Measurements from ENCODE around the gene RHOBTB1.
"Not testable (repeated sequence)": the region's sequence is repeated elsewhere in the genome, so short reads cannot be mapped to it uniquely, and the experiment has no call there.

The RHOBTB1 gene

GRCh38 chr10:60944058-60944909, at the start of gene RHOBTB1:
TSS of gene RHOBTB1 (minus strand) at chr10:60944185. CDS start at chr10:60911542, 32,643 bp downstream.
- DNase-seq = no peak

DNA sequence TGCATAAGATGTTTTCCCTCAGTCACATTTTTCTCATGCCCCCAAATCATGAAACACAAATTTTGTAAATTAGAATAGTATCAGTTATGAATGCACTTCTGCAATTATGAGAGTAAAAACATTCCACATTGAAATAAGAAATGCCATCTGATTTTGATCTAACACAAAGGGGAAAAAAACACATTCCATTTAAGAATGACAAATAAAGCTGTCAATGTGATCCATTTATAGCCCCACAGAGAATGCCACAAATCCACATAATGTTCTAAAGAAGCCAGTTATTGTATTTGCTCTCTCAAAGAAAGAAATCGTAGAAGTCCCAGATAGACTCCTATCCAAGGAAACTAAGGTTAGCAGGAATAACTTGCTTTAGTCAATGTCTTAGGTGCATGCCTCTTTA, 48.7 kb upstream of the RHOBTB1 start:
- no peak for DNase-seq

GRCh38 chr10:60990663-60991062, 46.7 kb upstream of the RHOBTB1 start:
- DNase-seq = no peak

DNA sequence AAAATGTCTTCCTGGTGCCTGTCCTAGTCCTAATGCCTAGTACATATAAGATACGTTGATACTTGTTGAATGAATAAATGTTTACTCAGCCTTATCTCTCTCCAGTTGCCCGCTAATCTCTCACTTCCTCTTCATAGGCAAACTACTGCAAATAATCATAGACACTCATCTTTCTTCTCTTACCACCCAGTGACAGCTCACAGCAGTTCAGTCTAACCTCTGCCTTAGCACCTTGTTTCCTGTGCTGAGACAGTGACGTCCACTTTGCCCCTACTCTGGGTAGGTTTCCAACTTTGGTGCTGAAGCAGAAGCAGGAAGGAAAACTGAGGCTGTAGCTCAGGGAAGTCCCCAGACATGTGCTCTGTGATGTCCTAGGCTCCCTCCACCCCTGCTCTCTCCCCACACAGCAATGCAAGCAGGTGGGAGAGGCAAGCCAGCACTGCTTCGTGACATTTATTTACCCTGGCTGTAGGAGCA, 45.5 kb upstream of the RHOBTB1 start:
- DNase-seq = no peak

GRCh38 chr10:60986791-60987190, 42.8 kb upstream of the RHOBTB1 start:
- no peak for DNase-seq

DNA sequence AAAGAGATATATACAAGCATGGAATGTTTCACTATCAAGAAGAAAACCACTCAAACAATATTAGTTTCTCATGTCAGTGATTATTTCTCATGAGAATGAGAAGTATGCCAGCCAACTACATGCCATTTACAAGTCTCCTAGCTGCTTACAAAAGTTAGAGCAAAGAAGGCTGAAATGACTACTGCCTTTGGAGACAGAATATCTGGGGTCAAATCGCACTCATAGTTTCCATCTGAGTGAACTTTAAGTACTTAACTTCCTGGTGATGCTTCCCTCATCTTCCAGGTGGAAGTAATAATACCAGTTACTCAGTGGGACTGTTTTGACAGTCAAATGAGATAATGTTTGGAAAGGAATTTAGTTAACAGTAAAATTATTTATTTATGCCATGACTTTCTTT, 42.0 kb upstream of the RHOBTB1 start:
- no peak for DNase-seq

DNA sequence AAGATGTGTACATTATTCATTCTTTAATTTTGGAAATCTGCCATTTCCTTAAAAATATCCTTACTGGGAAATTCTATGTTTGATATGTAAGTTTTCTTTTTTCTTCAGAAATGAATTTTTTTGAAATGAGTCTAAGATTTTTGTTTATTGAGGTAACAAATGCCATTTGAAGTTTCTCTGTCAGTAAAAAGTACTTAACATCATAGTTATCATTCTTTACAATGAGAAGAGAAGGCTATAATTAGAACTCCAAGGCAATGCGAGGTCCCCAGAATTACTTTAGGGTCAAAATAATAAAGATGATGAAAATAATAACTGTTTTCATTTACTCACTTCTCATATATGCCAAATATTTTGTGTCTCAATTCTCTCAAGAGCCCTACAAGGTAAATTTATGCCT, 37.0 kb upstream of the RHOBTB1 start:
- DNase-seq = no peak

DNA sequence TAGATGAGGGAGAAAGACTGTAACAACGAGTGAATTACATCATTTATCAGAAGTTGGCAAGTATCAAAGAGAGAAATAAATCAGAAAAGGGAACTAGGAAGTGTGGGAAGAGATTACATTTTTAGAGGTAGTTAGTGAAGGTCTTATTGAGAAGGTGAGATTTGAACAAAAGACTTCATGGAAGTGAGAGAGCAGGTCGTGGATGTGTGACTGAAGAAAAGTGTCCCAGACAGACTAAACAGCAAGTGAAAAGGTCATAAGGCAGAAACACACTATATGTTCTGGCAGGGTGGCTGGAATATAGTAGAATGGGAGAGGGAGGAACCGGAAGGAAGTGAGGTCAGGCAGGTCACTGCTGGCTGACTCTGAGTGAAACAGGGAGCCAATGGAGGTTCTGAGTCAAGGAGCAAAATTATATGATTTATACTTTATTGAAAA, 35.7 kb upstream of the RHOBTB1 start:
- no peak for DNase-seq

DNA sequence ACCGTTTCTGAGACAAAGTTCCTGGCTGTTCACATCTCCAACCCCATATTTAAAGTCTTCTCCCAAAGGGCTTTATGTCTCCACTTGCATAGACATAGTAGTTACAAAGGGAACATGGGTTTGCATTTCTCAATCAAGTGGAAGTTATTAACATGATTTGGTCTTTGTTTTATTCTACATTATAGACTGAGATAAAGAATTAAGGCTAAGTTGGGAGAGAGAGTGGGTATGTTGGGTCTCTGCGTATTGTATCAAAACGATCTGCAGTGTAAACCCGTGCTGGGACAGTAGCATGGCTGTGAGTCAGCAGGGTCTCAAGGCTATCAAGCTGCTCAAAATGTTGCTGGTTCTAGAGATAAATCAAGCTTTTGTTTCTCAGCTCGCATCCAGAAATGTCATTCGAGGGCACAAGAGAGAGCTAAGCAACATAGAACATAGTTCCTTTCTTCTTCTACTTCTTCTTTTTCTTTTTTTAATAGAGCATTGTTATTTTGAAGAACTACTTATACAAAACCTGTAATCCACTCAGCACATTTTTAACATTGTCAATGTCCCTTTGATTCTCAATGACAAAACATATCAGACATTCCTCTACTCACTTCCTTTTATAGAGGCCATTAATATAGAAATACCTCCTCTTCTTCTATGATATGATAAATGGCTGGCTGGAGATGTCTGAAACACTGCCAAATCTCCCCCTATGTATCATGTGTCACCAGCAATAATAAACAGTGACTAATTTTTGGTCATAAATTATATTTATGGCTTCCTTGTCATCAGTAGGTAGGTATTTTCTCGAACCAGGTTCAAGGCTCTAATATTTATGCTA, 34.5 kb upstream of the RHOBTB1 start:
- DNase-seq = no peak

GRCh38 chr10:60977161-60978122, 33.5 kb upstream of the RHOBTB1 start:
- DNase-seq = no peak

DNA sequence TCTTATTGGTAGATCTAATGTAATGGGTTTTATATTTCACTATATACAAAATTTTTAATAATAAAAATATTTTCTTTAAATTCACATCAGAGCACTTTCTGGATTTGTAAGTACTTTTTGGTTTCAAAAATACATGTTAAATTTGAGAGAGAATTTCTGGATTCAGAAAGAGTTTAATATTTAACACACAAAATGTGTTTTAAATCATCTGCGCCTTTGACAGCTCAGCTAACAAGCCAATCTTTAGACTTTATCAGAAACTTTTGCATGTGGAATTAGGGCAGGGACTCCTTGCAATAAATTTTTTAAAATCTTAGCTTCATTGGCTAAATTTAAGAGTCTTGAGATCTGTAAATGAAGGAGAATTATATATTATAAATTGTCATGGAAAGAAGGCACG, 32.7 kb upstream of the RHOBTB1 start:
- DNase-seq = no peak

- DNase-seq = no peak
Measured at GRCh38 chr10:60975716-60976115, 31.7 kb upstream of the RHOBTB1 start.

- no peak for DNase-seq
Measured at GRCh38 chr10:60974463-60975149, 30.6 kb upstream of the RHOBTB1 start.

GRCh38 chr10:60973086-60973485, 29.1 kb upstream of the RHOBTB1 start:
- no peak for DNase-seq

DNA sequence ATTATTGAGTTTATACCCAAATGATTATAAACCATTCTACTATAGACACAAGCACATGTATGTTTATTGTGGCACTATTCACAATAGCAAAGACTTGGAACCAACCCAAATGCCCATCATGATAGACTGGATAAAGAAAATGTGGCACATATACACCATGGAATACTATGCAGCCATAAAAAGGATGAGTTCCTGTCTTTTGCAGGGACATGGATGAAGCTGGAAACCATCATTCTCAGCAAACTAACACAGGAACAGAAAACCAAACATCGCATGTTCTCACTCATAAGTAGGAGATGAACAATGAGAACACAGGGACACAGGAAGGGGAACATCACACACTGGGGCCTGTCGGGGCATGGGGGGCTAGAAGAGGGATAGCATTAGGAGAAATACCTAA, 28.2 kb upstream of the RHOBTB1 start:
- not testable (repeated sequence) for DNase-seq

GRCh38 chr10:60970526-60970925, 26.5 kb upstream of the RHOBTB1 start:
- no peak for DNase-seq

GRCh38 chr10:60968504-60968903, 24.5 kb upstream of the RHOBTB1 start:
- DNase-seq = no peak

GRCh38 chr10:60967854-60968484, 24.0 kb upstream of the RHOBTB1 start:
- DNase-seq = no peak

DNA sequence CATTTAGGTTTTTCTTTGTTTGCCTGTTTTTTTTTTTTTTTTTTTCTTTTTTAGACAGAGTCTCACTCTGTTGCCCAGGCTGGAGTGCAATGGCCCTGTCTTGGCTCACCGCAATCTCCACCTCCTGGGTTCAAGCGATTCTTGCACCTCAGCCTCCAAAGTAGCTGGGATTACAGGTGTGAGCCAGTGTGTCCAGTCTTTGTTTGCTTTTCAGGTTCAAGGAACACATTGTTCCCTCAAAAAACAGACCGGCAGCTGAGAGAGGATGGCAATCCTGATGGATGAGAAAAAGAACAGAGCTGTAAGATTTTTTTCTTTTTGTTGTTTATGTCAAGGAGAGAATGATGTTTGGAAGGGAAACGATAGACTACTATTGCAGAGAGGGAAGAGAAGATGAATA, 23.3 kb upstream of the RHOBTB1 start:
- DNase-seq = no peak

DNA sequence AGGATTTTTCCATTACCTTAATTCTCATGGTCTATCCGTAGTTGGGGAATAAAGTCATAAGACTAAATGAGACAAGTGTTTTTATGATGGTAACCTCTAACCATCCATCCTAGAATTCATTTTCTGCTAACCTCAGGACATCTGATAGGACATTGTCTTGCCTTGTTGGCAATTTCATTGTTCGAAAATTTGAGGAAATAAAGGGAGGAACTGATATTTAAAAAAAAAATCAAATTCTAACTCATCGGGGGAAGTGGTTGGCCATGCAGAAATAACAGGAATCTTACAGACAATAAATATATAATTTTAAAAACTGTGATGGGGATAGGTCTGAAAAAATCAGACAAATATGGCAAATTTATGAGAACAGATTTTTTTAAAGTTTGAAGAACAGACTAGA, 21.7 kb upstream of the RHOBTB1 start:
- DNase-seq = no peak
